ENCODE data around the gene CHRNA1. TPM values are rescaled to one million over a fixed set of nuclear protein-coding genes. Genes with fewer than 3 reads are reported as not detected.

Gene CHRNA1
- total RNA-seq, 4 donors from 2014 or later = 0.17 TPM; not detected in 3

DNA sequence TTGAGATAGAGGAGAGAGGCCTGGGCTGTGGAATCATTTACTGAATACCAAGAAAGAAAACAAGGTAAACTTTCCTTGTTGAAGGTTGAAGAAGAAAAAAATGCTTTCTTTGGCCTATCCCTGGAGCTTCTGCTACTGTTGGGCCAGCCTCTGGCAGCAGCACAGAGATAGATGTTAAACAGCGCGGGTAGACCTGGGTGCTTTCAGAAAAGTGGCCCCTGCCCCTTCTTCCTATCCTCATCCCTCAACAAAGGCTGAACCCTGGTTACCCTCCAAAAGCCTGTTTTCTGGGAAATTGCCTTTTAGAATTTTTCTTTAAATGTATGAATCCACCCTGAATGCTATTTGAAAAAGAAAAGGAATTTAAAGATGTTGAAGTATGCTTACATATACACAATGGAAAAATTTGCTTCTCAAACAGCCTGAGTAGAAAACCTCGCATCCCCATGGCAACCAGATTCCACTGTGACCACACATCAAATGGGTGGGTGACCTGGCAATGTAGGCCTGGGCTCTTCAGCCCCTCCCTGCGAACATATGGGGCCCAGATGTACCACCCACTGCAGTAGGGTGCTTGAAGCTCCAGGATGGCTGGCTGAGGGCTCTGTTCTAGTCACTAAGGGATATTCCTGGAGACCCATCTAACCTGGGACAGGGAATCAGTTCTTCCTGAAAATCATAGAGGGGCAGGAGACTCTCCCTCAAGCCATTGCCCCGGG, 23.4 kb upstream of the CHRNA1 start:
- no peak overlapping the region for H3K4me3 ChIP-seq (ENCODE audit: low read depth, poor library complexity, severe bottlenecking)
- 61 to 67% methylated on average over 5 of the region's 5 CpGs for WGBS, 2 donors
- no peak for DNase-seq (ENCODE audit: low spot score in 2 of 2)
- intact Hi-C loops (cut with DNase I; ENCODE audit: low total_unique reads) = no loop called here
- no peak for TF ChIP-seq POLR2A (IDR thresholded peaks at IDR 0.05)
- TF ChIP-seq, protein P1, sequence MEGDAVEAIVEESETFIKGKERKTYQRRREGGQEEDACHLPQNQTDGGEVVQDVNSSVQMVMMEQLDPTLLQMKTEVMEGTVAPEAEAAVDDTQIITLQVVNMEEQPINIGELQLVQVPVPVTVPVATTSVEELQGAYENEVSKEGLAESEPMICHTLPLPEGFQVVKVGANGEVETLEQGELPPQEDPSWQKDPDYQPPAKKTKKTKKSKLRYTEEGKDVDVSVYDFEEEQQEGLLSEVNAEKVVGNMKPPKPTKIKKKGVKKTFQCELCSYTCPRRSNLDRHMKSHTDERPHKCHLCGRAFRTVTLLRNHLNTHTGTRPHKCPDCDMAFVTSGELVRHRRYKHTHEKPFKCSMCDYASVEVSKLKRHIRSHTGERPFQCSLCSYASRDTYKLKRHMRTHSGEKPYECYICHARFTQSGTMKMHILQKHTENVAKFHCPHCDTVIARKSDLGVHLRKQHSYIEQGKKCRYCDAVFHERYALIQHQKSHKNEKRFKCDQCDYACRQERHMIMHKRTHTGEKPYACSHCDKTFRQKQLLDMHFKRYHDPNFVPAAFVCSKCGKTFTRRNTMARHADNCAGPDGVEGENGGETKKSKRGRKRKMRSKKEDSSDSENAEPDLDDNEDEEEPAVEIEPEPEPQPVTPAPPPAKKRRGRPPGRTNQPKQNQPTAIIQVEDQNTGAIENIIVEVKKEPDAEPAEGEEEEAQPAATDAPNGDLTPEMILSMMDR (IDR thresholded peaks at IDR 0.05) = no peak

DNA sequence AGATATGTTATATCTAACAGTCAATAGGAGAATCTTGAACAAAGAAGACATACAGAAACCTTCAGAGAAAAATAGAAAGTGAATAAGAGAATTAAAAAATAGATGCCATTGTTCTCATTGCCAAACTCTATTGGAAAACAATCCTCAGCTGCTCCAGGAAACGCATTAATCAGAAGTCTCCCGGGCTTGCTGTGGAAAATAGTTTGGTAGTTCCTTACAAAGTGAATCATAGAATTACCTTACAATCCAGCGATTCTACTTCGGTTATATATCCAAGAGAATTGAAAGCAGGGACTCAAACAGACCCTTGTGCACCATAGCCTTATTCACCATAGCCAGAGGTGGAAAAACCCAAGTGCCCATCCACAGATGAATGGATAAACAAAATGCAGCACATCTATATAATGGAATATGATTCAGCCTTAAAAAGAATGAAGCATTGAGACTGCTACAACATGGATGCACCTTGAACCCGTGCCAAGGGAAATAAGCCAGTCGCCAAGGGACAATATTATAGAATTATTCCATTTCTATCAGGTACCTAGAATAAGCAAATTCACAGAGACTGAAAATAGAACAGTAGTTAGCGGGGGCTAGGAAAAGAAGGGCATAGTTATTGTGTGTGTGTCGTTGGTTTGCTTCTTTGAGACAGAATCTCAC, 21.9 kb upstream of the CHRNA1 start:
- TF ChIP-seq, protein P1 (IDR thresholded peaks at IDR 0.05) = no peak
- TF ChIP-seq POLR2A (IDR thresholded peaks at IDR 0.05) = no peak
- DNase-seq (ENCODE audit: low spot score in 2 of 2) = no peak
- intact Hi-C loops (cut with DNase I; ENCODE audit: low total_unique reads) = no loop called here
- no peak overlapping the region for H3K4me3 ChIP-seq (ENCODE audit: low read depth, poor library complexity, severe bottlenecking)
- WGBS, 2 donors = 66 to 67% methylated on average over 8 of the region's 8 CpGs

DNA sequence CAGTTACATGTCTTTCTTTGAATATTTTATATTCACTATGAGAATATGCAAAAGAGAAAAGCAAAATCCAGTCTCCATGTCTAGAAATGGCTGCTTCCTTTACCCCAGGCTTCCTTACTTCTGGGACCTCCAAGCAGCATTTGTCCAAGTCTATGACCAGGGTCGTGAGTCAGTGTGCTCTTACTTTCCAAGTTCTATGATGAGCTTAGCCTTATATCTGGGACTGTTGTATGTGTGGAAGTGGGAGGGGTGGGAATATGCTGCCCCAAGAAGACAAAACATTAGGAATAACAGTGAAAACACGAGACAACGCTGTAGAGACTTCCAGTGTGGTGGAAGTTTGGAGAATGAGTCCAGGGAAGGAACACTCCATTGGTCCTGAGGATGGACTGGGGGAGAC, 21.2 kb upstream of the CHRNA1 start:
- intact Hi-C loops (cut with DNase I; ENCODE audit: low total_unique reads) = no loop called here
- no peak for DNase-seq (ENCODE audit: low spot score in 2 of 2)
- TF ChIP-seq POLR2A (IDR thresholded peaks at IDR 0.05) = no peak
- TF ChIP-seq, protein P1 (IDR thresholded peaks at IDR 0.05) = no peak
- WGBS, 2 donors = 77 to 81% methylated on average over 3 of the region's 3 CpGs
- no peak overlapping the region for H3K4me3 ChIP-seq (ENCODE audit: low read depth, poor library complexity, severe bottlenecking)

DNA sequence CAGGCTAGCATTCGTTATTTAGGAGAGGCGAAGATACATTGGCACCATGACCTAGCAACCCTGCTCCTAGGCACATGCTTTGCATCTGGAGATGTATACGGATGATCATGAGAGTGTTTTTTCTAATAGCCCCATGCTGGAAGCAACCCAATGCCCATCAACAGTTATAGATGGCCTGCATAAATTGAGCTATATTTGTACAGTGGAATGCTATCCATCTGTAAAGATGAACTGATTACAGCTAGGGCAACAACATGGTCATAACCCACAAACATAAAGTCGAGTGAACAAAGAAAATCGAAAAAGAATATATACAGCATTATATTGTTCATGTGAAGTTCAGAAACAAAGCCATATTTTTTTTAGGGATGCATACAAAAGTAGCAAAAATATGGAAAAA, 20.6 kb upstream of the CHRNA1 start:
- 87 to 90% methylated on average over 5 of the region's 5 CpGs for WGBS, 2 donors
- no peak overlapping the region for H3K4me3 ChIP-seq (ENCODE audit: low read depth, poor library complexity, severe bottlenecking)
- TF ChIP-seq POLR2A (IDR thresholded peaks at IDR 0.05) = no peak
- TF ChIP-seq, protein P1 (IDR thresholded peaks at IDR 0.05) = no peak
- DNase-seq (ENCODE audit: low spot score in 2 of 2) = no peak
- intact Hi-C loops (cut with DNase I; ENCODE audit: low total_unique reads) = no loop called here

DNA sequence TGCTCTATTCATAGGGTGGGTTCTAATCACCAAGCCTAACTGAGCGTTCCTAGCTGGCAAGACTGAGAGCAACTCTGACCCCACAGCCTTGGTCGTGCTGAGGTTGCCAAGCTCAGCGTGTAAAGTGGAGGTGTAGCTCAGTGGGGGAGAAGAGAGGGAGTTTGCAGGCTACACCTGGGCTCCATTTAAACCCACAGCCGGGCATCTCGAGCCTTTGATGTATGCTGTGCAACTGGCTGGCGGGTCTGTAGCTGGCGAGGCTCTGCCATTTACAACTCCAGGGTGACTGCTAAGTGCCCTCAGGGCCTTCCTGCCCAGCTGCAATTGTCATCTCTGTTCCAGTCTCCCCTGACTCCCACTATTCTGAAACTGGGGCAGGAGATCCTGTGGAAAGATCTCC, 20.0 kb upstream of the CHRNA1 start:
- intact Hi-C loops (cut with DNase I; ENCODE audit: low total_unique reads) = no loop called here
- no peak for DNase-seq (ENCODE audit: low spot score in 2 of 2)
- 92 to 97% methylated on average over 6 to 7 of the region's 7 CpGs for WGBS, 2 donors
- no peak overlapping the region for H3K4me3 ChIP-seq (ENCODE audit: low read depth, poor library complexity, severe bottlenecking)
- TF ChIP-seq, protein P1 (IDR thresholded peaks at IDR 0.05) = no peak
- TF ChIP-seq POLR2A (IDR thresholded peaks at IDR 0.05) = no peak

All from lower leg skin (tissue), 4 donors.